ENCODE measurements around the gene FARS2.

DNA sequence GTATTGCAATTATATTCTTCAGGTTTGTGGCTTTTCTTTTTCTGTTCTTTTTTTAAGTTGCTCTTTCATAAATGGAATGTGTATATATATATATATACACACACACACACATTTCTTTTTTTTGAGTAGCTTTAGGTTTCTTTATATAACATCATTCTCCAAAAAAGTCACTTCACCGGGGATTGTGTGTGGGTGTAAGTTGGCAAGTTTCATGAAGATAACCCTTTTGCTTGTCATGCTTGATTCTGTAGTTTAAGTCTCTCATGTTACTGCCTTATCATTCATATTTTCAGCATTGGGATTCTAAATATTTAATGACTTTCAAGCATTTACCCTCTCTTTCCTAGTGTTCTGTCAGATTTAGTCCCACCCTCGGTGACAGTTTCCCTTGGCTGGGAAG, 181.0 kb downstream of the FARS2 start:
- TF ChIP-seq, protein P1, sequence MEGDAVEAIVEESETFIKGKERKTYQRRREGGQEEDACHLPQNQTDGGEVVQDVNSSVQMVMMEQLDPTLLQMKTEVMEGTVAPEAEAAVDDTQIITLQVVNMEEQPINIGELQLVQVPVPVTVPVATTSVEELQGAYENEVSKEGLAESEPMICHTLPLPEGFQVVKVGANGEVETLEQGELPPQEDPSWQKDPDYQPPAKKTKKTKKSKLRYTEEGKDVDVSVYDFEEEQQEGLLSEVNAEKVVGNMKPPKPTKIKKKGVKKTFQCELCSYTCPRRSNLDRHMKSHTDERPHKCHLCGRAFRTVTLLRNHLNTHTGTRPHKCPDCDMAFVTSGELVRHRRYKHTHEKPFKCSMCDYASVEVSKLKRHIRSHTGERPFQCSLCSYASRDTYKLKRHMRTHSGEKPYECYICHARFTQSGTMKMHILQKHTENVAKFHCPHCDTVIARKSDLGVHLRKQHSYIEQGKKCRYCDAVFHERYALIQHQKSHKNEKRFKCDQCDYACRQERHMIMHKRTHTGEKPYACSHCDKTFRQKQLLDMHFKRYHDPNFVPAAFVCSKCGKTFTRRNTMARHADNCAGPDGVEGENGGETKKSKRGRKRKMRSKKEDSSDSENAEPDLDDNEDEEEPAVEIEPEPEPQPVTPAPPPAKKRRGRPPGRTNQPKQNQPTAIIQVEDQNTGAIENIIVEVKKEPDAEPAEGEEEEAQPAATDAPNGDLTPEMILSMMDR (IDR thresholded peaks at IDR 0.05): no peak
- no peak for TF ChIP-seq EP300 (IDR thresholded peaks at IDR 0.05)
- TF ChIP-seq POLR2A (IDR thresholded peaks at IDR 0.05): no peak
